Measurements from ENCODE around the gene SLC16A3. TPM values are rescaled to one million over a fixed set of nuclear protein-coding genes. Genes with fewer than 3 reads are reported as not detected.

SLC16A3 gene
- total RNA-seq, 1 donor from 2014 or later, result 15.6 TPM

- peaks cover 3% of the 10 kb centered on the region for H3K27me3 Mint-ChIP-seq (ENCODE audit: unreplicated experiment)
Measured at GRCh38 chr17:82281502-82282238, 52.8 kb downstream of the SLC16A3 start.

GRCh38 chr17:82282239-82283207 is 53.7 kb downstream of the SLC16A3 start:
- Mint-ChIP-seq H3K4me3 (ENCODE audit: unreplicated experiment) (no peak overlapping the region), H3K27ac (ENCODE audit: unreplicated experiment) (no peak overlapping the region), H3K36me3 (ENCODE audit: unreplicated experiment) (no peaks in the 10 kb centered on the region), H3K27me3 (ENCODE audit: unreplicated experiment) (peaks cover 2% of the 10 kb centered on the region), H3K4me1 (ENCODE audit: low read depth, unreplicated experiment) (peaks cover 8% of the 10 kb centered on the region), H3K9me3 (ENCODE audit: unreplicated experiment) (peaks cover 2% of the 10 kb centered on the region)
- TF ChIP-seq CTCF (IDR thresholded peaks at IDR 0.05; ENCODE audit: partially characterized antibody, unreplicated experiment), result no peak
- DNase-seq, result no peak

More at GRCh38 chr17:82281502-82282238, 52.8 kb downstream of the SLC16A3 start:
- TF ChIP-seq CTCF (IDR thresholded peaks at IDR 0.05; ENCODE audit: partially characterized antibody, unreplicated experiment), result no peak
- peaks cover 14% of the 10 kb centered on the region for H3K4me1 Mint-ChIP-seq (ENCODE audit: low read depth, unreplicated experiment)
- no peak overlapping the region for H3K27ac Mint-ChIP-seq (ENCODE audit: unreplicated experiment)
- no peaks in the 10 kb centered on the region for H3K36me3 Mint-ChIP-seq (ENCODE audit: unreplicated experiment)
- H3K9me3 Mint-ChIP-seq (ENCODE audit: unreplicated experiment), result peaks cover 7% of the 10 kb centered on the region
- no peak overlapping the region for H3K4me3 Mint-ChIP-seq (ENCODE audit: unreplicated experiment)
- DNase-seq, result no peak

- peaks cover 2% of the 10 kb centered on the region for H3K9me3 Mint-ChIP-seq (ENCODE audit: unreplicated experiment)
- H3K27me3 Mint-ChIP-seq (ENCODE audit: unreplicated experiment), result peaks cover 4% of the 10 kb centered on the region
- no peak for TF ChIP-seq CTCF (IDR thresholded peaks at IDR 0.05; ENCODE audit: partially characterized antibody, unreplicated experiment)
- H3K27ac Mint-ChIP-seq (ENCODE audit: unreplicated experiment), result no peak overlapping the region
- peak; percentile 65 for DNase-seq
- H3K36me3 Mint-ChIP-seq (ENCODE audit: unreplicated experiment), result no peaks in the 10 kb centered on the region
- H3K4me3 Mint-ChIP-seq (ENCODE audit: unreplicated experiment), result no peak overlapping the region
- peaks cover 5% of the 10 kb centered on the region for H3K4me1 Mint-ChIP-seq (ENCODE audit: low read depth, unreplicated experiment)
Measured at GRCh38 chr17:82283208-82283749, 54.4 kb downstream of the SLC16A3 start.

DNA sequence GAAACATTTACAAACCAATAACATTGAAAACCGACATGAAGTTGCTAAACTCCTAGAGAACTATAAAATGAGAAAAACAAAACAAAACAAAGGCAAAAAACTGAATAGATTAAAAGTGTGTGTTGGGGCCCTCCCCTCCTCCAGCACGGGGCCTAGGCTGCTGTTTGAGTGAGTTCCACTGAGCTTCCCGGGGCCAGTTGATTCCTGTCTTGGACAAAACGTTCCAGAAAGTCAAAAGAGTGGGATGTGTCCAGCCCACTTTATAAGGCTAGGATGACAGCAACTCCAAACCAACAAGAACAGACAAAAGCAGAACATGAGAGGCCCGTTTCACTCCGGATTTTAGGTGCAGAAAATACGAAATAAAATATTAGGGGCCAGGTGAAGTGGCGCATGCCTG is 56.3 kb downstream of the SLC16A3 start:
- peaks cover 4% of the 10 kb centered on the region for H3K27me3 Mint-ChIP-seq (ENCODE audit: unreplicated experiment)
- TF ChIP-seq CTCF (IDR thresholded peaks at IDR 0.05; ENCODE audit: partially characterized antibody, unreplicated experiment), result no peak
- H3K4me3 Mint-ChIP-seq (ENCODE audit: unreplicated experiment), result no peak overlapping the region
- H3K4me1 Mint-ChIP-seq (ENCODE audit: low read depth, unreplicated experiment), result peaks cover 3% of the 10 kb centered on the region
- H3K9me3 Mint-ChIP-seq (ENCODE audit: unreplicated experiment), result peaks cover 2% of the 10 kb centered on the region
- DNase-seq, result no peak
- peak overlapping the region; percentile 22 for H3K27ac Mint-ChIP-seq (ENCODE audit: unreplicated experiment)
- H3K36me3 Mint-ChIP-seq (ENCODE audit: unreplicated experiment), result no peaks in the 10 kb centered on the region

Measured in glutamatergic neuron (in vitro differentiated cells).